Body of pancreas (tissue), 4 donors: ENCODE data around the gene LRP1-AS. TPM values are rescaled to one million over a fixed set of nuclear protein-coding genes. Genes with fewer than 3 reads are reported as not detected.

ENCODE experiments used
- ATAC-seq: fragments of 150-250 bp; one replicate; pipeline ENCODE4 v1.9.1; 2016
- DNase-seq, 4 donors: peaks; one replicate each; pipeline ENCODE4 v3.0.0-alpha.2; 2019
- H3K27ac ChIP-seq, 4 donors: fragments of 200-600 bp; sonication (generic); 1 replicate in 3 of 4; 2 replicates in 1 of 4; pipeline versions ENCODE4 v1.5.1 to v1.6.1; 2016 to 2019; ENCODE audit warnings: mild to moderate bottlenecking in 1 of 4, mixed read lengths in 1 of 4, moderate library complexity in 1 of 4
- H3K27me3 ChIP-seq, 2 donors: fragments of 200-600 bp; sonication (generic); one replicate each; pipeline ENCODE4 v1.6.0; 2016; ENCODE audit warnings: mild to moderate bottlenecking in 1 of 2
- H3K36me3 ChIP-seq, 2 donors: fragments of 200-600 bp; sonication (generic); replicated peaks in 1 of 2; 2 replicates each; pipeline ENCODE4 v1.5.1; 2016; ENCODE audit warnings: low read depth in 2 of 2; ENCODE audit not compliant: insufficient read depth in 1 of 2
- H3K4me1 ChIP-seq: fragments of 200-600 bp; sonication (generic); one replicate; pipeline ENCODE4 v1.6.0; 2016
- H3K4me3 ChIP-seq, 2 donors: fragments of 200-600 bp; sonication (generic); 1 replicate in 1 of 2; 2 replicates in 1 of 2; pipeline ENCODE4 v1.5.1; 2016 to 2019
- H3K9me3 ChIP-seq, 3 donors: fragments of 200-600 bp; sonication (generic); 1 replicate in 2 of 3; 2 replicates in 1 of 3; pipeline ENCODE4 v1.5.1; 2016
- POLR2A ChIP-seq, 3 donors: fragments of 450-650 bp; IDR thresholded peaks; one replicate each; pipeline ENCODE4 v1.6.1; 2016; ENCODE audit warnings: antibody characterized with exemption in 3 of 3, mild to moderate bottlenecking in 2 of 3
- WGBS, 2 donors: methylation state at CpG; one replicate each; pipeline ENCODE4 v1.1.5; 2017; 5-methylcytosine and 5-hydroxymethylcytosine counted together
- intact Hi-C: fragments of 100-400 bp; cut with DNase I; formaldehyde crosslinking; loops from one replicate; pipeline ENCODE4 v1.15.1; 2023
- microRNA counts, 2 donors: library from miRNA; unstranded; fragments of <30 nt; microRNA quantifications; one replicate each; lab custom pipeline; 2017
- microRNA-seq, 2 donors: library from miRNA; unstranded; fragments of <30 nt; microRNA quantifications; one replicate each; pipeline ENCODE4, GENCODE V29; 2016; ENCODE audit warnings: borderline number of aligned reads in 2 of 2, borderline replicate concordance in 2 of 2
- small RNA-seq: library from RNA; depleted of rRNA; stranded (forward); fragments of <200 nt; gene quantifications from one replicate; pipeline ENCODE3, GENCODE V24; 2016
- total RNA-seq, 2 donors: library from RNA; depleted of rRNA; stranded (reverse); fragments of >200 nt; gene quantifications; one replicate each; pipeline ENCODE4 v1.1.0, GENCODE V29; 2016
- TF ChIP-seq, protein P1 (sequence below), 7 experiments: fragments of 450-650 bp in 4 of 7; fragments of 200-600 bp in 3 of 7; sonication (generic) in 3 of 7; IDR thresholded peaks; one replicate each; pipeline ENCODE4 v1.5.1; 2016 to 2019; ENCODE audit warnings: antibody characterized with exemption in 7 of 7

The LRP1-AS gene
- total RNA-seq, 2 donors from 2014 or later, result not detected

DNA sequence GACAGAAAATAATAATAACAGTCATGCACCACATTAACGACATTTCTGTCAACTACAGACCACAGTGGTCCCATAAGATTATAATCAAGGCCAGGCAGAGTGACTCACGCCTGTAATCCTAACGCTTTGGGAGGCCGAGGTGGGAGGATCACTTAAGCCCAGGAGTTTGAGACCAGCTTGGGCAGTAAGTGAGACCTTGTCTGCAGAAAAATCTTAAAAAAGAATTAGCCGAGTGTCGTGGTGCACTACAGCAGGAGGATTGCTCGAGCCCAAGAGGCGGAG, 49.9 kb downstream of the LRP1-AS start:
- Histone ChIP-seq H3K9me3 (no peaks in the 10 kb centered on the region), H3K27ac (no peak overlapping the region), H3K36me3 (peaks cover 0 to 13% of the 10 kb centered on the region in 2 donors), H3K4me3 (no peak overlapping the region), H3K27me3 (no peaks in the 10 kb centered on the region), H3K4me1 (peaks cover 14% of the 10 kb centered on the region)
- WGBS, 2 donors, result 79 to 83% methylated on average over 8 of the region's 8 CpGs
- ATAC-seq (no peak), DNase-seq (no peak)
- intact Hi-C loops, result no loop called here
- TF ChIP-seq, protein P1, sequence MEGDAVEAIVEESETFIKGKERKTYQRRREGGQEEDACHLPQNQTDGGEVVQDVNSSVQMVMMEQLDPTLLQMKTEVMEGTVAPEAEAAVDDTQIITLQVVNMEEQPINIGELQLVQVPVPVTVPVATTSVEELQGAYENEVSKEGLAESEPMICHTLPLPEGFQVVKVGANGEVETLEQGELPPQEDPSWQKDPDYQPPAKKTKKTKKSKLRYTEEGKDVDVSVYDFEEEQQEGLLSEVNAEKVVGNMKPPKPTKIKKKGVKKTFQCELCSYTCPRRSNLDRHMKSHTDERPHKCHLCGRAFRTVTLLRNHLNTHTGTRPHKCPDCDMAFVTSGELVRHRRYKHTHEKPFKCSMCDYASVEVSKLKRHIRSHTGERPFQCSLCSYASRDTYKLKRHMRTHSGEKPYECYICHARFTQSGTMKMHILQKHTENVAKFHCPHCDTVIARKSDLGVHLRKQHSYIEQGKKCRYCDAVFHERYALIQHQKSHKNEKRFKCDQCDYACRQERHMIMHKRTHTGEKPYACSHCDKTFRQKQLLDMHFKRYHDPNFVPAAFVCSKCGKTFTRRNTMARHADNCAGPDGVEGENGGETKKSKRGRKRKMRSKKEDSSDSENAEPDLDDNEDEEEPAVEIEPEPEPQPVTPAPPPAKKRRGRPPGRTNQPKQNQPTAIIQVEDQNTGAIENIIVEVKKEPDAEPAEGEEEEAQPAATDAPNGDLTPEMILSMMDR (IDR thresholded peaks at IDR 0.05), result no peak
- TF ChIP-seq POLR2A (IDR thresholded peaks at IDR 0.05), result no peak

DNA sequence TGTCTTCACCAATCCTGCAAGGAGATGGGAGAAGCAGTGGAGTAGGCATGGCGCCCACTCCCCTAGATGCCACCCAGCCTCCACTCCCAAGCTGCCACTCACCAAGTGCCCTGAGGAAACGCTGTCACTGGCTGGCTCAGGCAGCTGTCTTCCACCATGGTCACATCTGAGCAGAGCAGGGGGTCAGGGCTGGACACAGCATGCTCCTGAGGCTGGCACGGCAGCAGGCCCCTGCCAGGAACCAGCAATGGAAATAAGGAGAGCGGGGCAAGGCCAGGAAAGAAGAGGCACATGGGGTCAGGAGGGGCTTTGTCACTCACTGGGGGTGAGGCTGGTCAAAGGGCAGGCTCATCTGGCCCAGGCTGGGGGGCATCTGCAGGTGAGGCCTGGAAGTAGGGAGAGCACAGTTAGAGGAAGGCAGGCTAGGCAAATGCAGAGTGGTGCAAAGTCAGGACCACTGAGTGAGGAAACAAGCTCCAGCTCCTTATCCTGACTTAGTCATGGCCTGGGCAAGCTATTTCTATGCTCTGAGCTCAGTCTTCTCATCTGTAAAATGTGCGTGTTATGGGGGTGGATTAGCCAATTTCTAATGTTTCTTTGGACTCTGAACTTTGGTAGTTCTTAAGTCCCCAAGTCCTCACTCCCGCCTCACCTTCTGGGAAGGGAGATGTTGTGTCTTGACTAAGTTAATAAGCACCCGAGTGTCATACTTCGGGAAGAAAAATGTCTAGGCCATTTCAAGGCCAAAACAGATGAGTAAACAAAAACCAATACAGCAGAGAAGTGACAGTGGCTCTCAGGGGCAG, 50.5 kb downstream of the LRP1-AS start:
- Histone ChIP-seq H3K9me3 (no peaks in the 10 kb centered on the region), H3K4me1 (peaks cover 10% of the 10 kb centered on the region), H3K36me3 (peaks cover 0 to 13% of the 10 kb centered on the region in 2 donors), H3K27me3 (no peaks in the 10 kb centered on the region), H3K4me3 (no peak overlapping the region), H3K27ac (no peak overlapping the region)
- TF ChIP-seq, protein P1 (IDR thresholded peaks at IDR 0.05), result no peak
- TF ChIP-seq POLR2A (IDR thresholded peaks at IDR 0.05), result no peak
- ATAC-seq (no peak), DNase-seq (no peak)
- WGBS, 2 donors, result 59 to 65% methylated on average over 6 to 8 of the region's 8 CpGs
- intact Hi-C loops, result no loop called here

DNA sequence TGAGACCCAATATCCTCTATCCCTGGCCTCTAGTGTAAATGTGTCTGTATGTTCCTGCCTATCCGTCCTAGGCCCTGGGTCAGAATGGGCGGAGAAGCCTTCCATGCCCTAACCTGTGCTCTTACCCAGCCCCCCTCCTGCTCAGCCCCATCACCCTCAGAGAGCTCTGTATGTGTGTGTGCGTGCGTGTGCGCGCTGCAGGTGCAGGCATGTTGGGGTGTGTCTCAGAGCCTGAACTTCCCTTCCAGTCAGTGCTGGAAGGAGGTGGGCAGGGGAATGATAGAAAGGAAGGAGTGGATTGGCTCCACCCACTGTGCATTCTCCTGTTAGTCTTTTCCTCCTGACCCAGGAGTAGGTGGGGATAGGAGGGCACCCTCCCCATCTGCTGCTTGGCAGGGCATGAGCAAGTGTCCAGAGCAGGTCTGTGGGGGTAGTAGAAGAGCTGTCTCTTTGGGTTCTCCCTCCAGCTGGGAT, 51.3 kb downstream of the LRP1-AS start:
- Histone ChIP-seq H3K27ac (no peak overlapping the region), H3K9me3 (no peaks in the 10 kb centered on the region), H3K27me3 (no peaks in the 10 kb centered on the region), H3K4me3 (no peak overlapping the region), H3K4me1 (peaks cover 9% of the 10 kb centered on the region), H3K36me3 (peaks cover 0 to 13% of the 10 kb centered on the region in 2 donors)
- ATAC-seq (no peak), DNase-seq (no peak)
- TF ChIP-seq POLR2A (IDR thresholded peaks at IDR 0.05), result no peak
- TF ChIP-seq, protein P1 (IDR thresholded peaks at IDR 0.05), result no peak
- intact Hi-C loops, result no loop called here
- 66 to 93% methylated on average over 5 to 6 of the region's 6 CpGs for WGBS, 2 donors

DNA sequence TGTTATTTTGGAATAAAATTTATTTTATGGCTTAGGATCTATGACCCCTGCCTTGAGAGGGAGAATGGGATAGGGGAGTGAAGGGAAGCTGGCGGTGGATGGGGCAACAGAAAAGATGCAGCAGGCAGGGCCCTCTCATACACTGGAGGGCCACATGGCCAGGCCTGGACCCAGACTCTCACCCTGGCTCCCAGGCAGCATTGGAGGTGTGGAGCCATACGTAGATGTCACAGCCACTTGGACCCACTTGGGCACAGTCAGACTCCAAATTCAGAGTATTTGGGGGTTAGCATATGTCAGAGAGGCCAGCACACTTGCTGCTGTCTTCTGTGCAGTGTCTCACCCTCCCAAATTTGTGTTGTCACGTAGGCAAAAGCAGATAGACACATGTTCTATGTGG, 52.0 kb downstream of the LRP1-AS start:
- intact Hi-C loops, result no loop called here
- DNase-seq (no peak), ATAC-seq (no peak)
- 85 to 86% methylated on average over 3 of the region's 3 CpGs for WGBS, 2 donors
- no peaks in the 10 kb centered on the region for H3K9me3 ChIP-seq
- TF ChIP-seq POLR2A (IDR thresholded peaks at IDR 0.05), result no peak
- TF ChIP-seq, protein P1 (IDR thresholded peaks at IDR 0.05), result no peak
- peaks cover 0 to 13% of the 10 kb centered on the region in 2 donors for H3K36me3 ChIP-seq
- no peaks in the 10 kb centered on the region for H3K27me3 ChIP-seq
- H3K4me1 ChIP-seq, result peaks cover 16% of the 10 kb centered on the region
- H3K27ac ChIP-seq, result no peak overlapping the region
- no peak overlapping the region for H3K4me3 ChIP-seq

MicroRNAs encoded within 50 kb of the gene (microRNA counts, 767-probe panel; counts per million panel counts)
- 0 to 736 counts per million in 2 donors for microRNA hsa-miR-1228-3p (lab: Ali Mortazavi, UCI)

Small RNA genes within 50 kb of the gene (microRNA-seq; reads per million reads assigned to microRNA genes)
- 0 to 1.3 reads per million in 2 donors for gene MIR1228

Small RNA genes within 50 kb of the gene (small RNA-seq; reads per million reads assigned to genes)
- not detected for gene MIR1228

Other genes with a start within 250 kb of the LRP1-AS start
- not detected for gene SDR9C7, start 213.2 kb downstream of the LRP1-AS start, total RNA-seq
- 1 to 10 TPM in 1 of 2 donors, under 1 TPM in 1; 0.99 to 1.3 TPM for gene RDH16, start 190.0 kb downstream of the LRP1-AS start, total RNA-seq
- gene ZBTB39, start 141.1 kb downstream of the LRP1-AS start, total RNA-seq, result 1 to 10 TPM; 3.6 to 5.2 TPM
- not detected for gene TAC3, start 131.1 kb downstream of the LRP1-AS start, total RNA-seq
- 1 to 10 TPM in 1 of 2 donors, not detected in 1; 1.8 TPM for gene MYO1A, start 97.5 kb downstream of the LRP1-AS start, total RNA-seq
- 1 to 10 TPM; 2.3 to 5.2 TPM for gene NEMP1, start 68.8 kb downstream of the LRP1-AS start, total RNA-seq
- gene NAB2, start 58.5 kb downstream of the LRP1-AS start, total RNA-seq, result 1 to 10 TPM; 4.0 to 7.3 TPM
- gene STAT6, start 36.3 kb downstream of the LRP1-AS start, total RNA-seq, result 10 to 100 TPM; 52.7 to 82.4 TPM
- gene LRP1, start 19.1 kb downstream of the LRP1-AS start, total RNA-seq, result 100 to 1,000 TPM in 1 of 2 donors, 10 to 100 TPM in 1; 61.2 to 162 TPM
- gene NXPH4, start 69.2 kb upstream of the LRP1-AS start, total RNA-seq, result 1 to 10 TPM; 2.9 to 4.6 TPM
- 10 to 100 TPM; 47.7 to 77.5 TPM for gene SHMT2, start 82.1 kb upstream of the LRP1-AS start, total RNA-seq
- 1 to 10 TPM in 1 of 2 donors, under 1 TPM in 1; 0.78 to 2.0 TPM for gene STAC3, start 103.6 kb upstream of the LRP1-AS start, total RNA-seq